HepG2 (cell line): ENCODE data around the gene XIAP. TPM values are rescaled to one million over a fixed set of nuclear protein-coding genes. Genes with fewer than 3 reads are reported as not detected.

Experiments used
- ARNT2 ChIP-seq: sonication (generic); formaldehyde crosslinking; IDR thresholded peaks from 2 replicates; pipeline ENCODE4 v1.8.0; 2022; ENCODE audit warnings: mild to moderate bottlenecking, low read depth, missing genetic modification reagents, moderate library complexity
- DNMT1 ChIP-seq: sonication (generic); formaldehyde crosslinking; IDR thresholded peaks from 2 replicates; pipeline ENCODE4 v1.5.1; 2020; ENCODE audit warnings: mild to moderate bottlenecking, missing genetic modification reagents
- GMEB2 ChIP-seq: IDR thresholded peaks from 2 replicates; pipeline ENCODE4 v1.6.1; 2016; ENCODE audit warnings: missing biosample characterization, missing genetic modification reagents, low read depth
- HNF4A ChIP-seq: sonication (generic); formaldehyde crosslinking; IDR thresholded peaks from 2 replicates; pipeline ENCODE4 v1.4.0; 2020; ENCODE audit warnings: missing genetic modification reagents
- MXD3 ChIP-seq: IDR thresholded peaks from 2 replicates; pipeline ENCODE4 v1.6.1; 2016; ENCODE audit warnings: mild to moderate bottlenecking, missing biosample characterization, missing genetic modification reagents
- NAIF1 ChIP-seq: sonication (generic); formaldehyde crosslinking; IDR thresholded peaks from 2 replicates; pipeline ENCODE4 v1.5.0; 2020; ENCODE audit warnings: mild to moderate bottlenecking, missing genetic modification reagents, borderline replicate concordance
- NR1H2 ChIP-seq: sonication (generic); formaldehyde crosslinking; IDR thresholded peaks from 2 replicates; pipeline ENCODE4 v1.8.1; 2022; ENCODE audit warnings: low read depth, missing genetic modification reagents, borderline replicate concordance
- POLR2AphosphoS5 ChIP-seq: IDR thresholded peaks from 2 replicates; pipeline ENCODE4 v1.6.1; 2012; ENCODE audit warnings: low read depth, low read length
- RCOR2 ChIP-seq: IDR thresholded peaks from 2 replicates; pipeline ENCODE4 v1.6.1; 2016; ENCODE audit warnings: missing biosample characterization, missing genetic modification reagents
- RFX1 ChIP-seq: fragments of 450-650 bp; IDR thresholded peaks from 2 replicates; pipeline ENCODE4 v1.6.1; 2017
- SOX5 ChIP-seq: IDR thresholded peaks from 2 replicates; pipeline ENCODE4 v1.6.1; 2016; ENCODE audit warnings: borderline replicate concordance
- SP140L ChIP-seq: sonication (generic); formaldehyde crosslinking; IDR thresholded peaks from 2 replicates; pipeline ENCODE4 v1.4.0; 2020; ENCODE audit warnings: missing genetic modification reagents, borderline replicate concordance
- TBL1XR1 ChIP-seq: fragments of 150-350 bp; IDR thresholded peaks from 2 replicates; pipeline ENCODE4 v1.6.1; 2014; ENCODE audit warnings: borderline replicate concordance, low read length; ENCODE audit not compliant: partially characterized antibody
- ZNF234 ChIP-seq: sonication (generic); formaldehyde crosslinking; conservative IDR thresholded peaks from 2 replicates; pipeline ENCODE4 v1.5.1; 2020; ENCODE audit warnings: mild to moderate bottlenecking, missing genetic modification reagents
- ZNF451 ChIP-seq: sonication (generic); formaldehyde crosslinking; IDR thresholded peaks from 2 replicates; pipeline ENCODE4 v1.5.0; 2020; ENCODE audit warnings: mild to moderate bottlenecking, missing genetic modification reagents
- ZNF563 ChIP-seq: sonication (generic); formaldehyde crosslinking; IDR thresholded peaks from 2 replicates; pipeline ENCODE4 v1.8.0; 2022; ENCODE audit warnings: mild to moderate bottlenecking, moderate library complexity, missing genetic modification reagents
- ZNF644 ChIP-seq: IDR thresholded peaks from 2 replicates; pipeline ENCODE4 v1.6.1; 2016; ENCODE audit warnings: low read depth
- ZNF775 ChIP-seq: sonication (generic); formaldehyde crosslinking; IDR thresholded peaks from 2 replicates; pipeline ENCODE4 v1.4.0; 2020; ENCODE audit warnings: missing genetic modification reagents, mild to moderate bottlenecking, moderate library complexity, borderline replicate concordance
- polyA plus RNA-seq, 8 experiments: library from polyadenylated mRNA; depleted of rRNA in 3 of 8; stranded (reverse) in 7 of 8; unstranded in 1 of 8; fragments of >200 nt; fragmentation: Illumina TruSeq in 4 of 8; extraction: Trizol in 4 of 8; gene quantifications; 2 replicates each; pipeline versions ENCODE4 v1.2.1 to v1.2.3, GENCODE V29; 2011 to 2016; ENCODE audit warnings: low read depth in 4 of 8, missing spikeins in 1 of 8, mixed read lengths in 1 of 8; ENCODE audit not compliant: insufficient read depth in 1 of 8
- total RNA-seq, 5 experiments: library from RNA; depleted of rRNA; stranded (reverse); fragments of >200 nt; fragmentation: Illumina TruSeq; extraction: Trizol; gene quantifications; 2 replicates each; pipeline ENCODE4 v1.2.3, GENCODE V29; 2016; ENCODE audit warnings: low read depth in 1 of 5
- TF ChIP-seq, protein P1 (sequence below): sonication (generic); formaldehyde crosslinking; IDR thresholded peaks from 2 replicates; pipeline ENCODE4 v1.4.0; 2020; ENCODE audit warnings: low read depth, mild to moderate bottlenecking, missing genetic modification reagents
- TF ChIP-seq, protein P2 (sequence below): sonication (generic); formaldehyde crosslinking; IDR thresholded peaks from 2 replicates; pipeline ENCODE4 v1.4.0; 2020; ENCODE audit warnings: mild to moderate bottlenecking, low read depth, missing genetic modification reagents

Gene XIAP
- total and polyA plus RNA-seq, 2 of the 13 experiments (the other 11 are each of a cell fraction or from before 2014, with no cell fraction given) = 12.9 to 29.5 TPM

- TF ChIP-seq SP140L (no peak), GMEB2 (CRISPR knock-in tag) (no peak), SOX5 (CRISPR knock-in tag) (no peak), TBL1XR1 (no peak), NAIF1 (CRISPR knock-in tag) (no peak), ARNT2 (CRISPR knock-in tag) (0 out of 2 replicates have a peak, but pooled peaks have one; percentile 27), ZNF234 (CRISPR knock-in tag) (no peak; the same call in 1 of the 2 replicates), DNMT1 (CRISPR knock-in tag) (no peak), POLR2AphosphoS5 (0 out of 2 replicates have a peak, but pooled peaks have one; percentile 43), ZNF644 (CRISPR knock-in tag) (no peak), ZNF451 (no peak), HNF4A (CRISPR knock-in tag) (no peak), MXD3 (CRISPR knock-in tag) (no peak), ZNF775 (CRISPR knock-in tag) (no peak), NR1H2 (CRISPR knock-in tag) (no peak), RFX1 (no peak), ZNF563 (CRISPR knock-in tag) (peak; percentile 61; the same call in 1 of the 2 replicates), RCOR2 (no peak)
- TF ChIP-seq, protein P1, sequence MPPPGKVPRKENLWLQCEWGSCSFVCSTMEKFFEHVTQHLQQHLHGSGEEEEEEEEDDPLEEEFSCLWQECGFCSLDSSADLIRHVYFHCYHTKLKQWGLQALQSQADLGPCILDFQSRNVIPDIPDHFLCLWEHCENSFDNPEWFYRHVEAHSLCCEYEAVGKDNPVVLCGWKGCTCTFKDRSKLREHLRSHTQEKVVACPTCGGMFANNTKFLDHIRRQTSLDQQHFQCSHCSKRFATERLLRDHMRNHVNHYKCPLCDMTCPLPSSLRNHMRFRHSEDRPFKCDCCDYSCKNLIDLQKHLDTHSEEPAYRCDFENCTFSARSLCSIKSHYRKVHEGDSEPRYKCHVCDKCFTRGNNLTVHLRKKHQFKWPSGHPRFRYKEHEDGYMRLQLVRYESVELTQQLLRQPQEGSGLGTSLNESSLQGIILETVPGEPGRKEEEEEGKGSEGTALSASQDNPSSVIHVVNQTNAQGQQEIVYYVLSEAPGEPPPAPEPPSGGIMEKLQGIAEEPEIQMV (CRISPR knock-in tag) = no peak; the same call in 1 of the 2 replicates
- TF ChIP-seq, protein P2, sequence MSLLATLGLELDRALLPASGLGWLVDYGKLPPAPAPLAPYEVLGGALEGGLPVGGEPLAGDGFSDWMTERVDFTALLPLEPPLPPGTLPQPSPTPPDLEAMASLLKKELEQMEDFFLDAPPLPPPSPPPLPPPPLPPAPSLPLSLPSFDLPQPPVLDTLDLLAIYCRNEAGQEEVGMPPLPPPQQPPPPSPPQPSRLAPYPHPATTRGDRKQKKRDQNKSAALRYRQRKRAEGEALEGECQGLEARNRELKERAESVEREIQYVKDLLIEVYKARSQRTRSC = no peak
These were observed at the start of gene XIAP (continued) for GRCh38 chrX:123859846-123860838.
